ENCODE results near the gene PSMC3.
A peak's percentile ranks its signal among the peaks of the same experiment; 100 is the strongest.

PSMC3 gene

DNA sequence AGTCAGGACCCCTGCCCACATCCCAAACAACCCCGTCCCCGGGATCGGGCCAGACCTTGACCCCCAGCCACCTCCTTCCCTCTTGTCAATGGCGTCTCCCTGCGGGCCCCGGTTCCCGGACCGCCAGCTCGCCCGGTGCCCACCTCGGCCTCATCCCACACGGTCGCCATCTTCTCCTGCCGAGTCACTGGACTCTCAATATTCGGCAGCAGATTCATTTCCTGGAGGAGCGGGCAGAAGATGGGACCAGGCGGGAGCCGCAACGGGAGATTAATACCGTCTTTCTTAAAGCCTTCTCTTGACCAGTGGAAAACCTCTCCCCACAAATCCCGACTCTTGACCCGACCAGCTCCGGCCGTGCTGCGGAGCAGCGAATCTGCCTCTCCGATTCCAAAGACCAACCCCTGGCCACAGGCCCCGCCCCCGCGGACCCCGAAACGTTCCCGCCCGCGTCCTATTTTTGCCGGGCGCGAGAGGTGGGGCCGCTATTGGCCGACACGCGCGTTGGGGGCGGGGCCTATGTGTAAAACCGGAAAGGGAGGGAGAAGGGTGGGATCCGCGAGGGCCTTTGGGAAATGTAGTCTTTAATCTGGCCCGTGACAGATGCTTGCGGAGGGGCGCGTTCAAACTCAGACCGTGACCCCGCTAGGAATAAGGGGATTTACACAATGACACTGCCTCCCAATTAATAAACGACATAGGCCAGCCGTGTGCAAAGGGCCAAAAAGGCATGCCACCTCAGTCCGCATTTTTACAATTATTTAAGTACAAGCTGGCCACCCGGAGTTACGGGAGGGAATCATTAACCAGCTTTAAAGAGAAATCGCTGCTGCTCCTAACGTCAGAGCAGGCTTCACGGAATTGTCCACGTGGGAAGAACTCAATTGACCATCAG lies at the start of gene PSMC3:
Gene PSMC3, minus strand, starts transcription at position 378 of the 895 bp plus-strand sequence. Its CDS starts 160 bp downstream, at position 218.
- DNase-seq (ENCODE audit: low read depth in 2 of 2), result peak; percentile 97 to 98

DNA sequence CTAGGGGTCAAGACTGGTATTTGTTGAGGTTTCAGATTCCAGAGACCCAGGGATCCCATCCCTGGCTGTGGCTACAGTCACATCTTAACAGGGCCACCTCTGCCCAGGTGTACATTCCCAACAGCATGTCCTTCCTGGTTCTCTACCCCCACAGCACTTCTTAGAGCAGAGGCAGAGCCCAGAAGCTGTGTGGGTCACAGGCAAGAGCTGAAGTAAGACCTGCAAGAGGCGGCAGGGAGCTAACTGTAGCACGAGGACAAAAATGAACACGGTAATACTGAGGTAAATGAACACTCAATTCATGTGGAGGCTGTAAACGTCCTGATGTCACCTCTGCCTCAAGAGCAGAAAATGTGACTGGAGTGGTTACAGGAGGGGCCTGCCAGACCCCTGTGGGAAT lies 44.4 kb upstream of the PSMC3 start:
- DNase-seq (ENCODE audit: low read depth in 2 of 2), result no peak

DNA sequence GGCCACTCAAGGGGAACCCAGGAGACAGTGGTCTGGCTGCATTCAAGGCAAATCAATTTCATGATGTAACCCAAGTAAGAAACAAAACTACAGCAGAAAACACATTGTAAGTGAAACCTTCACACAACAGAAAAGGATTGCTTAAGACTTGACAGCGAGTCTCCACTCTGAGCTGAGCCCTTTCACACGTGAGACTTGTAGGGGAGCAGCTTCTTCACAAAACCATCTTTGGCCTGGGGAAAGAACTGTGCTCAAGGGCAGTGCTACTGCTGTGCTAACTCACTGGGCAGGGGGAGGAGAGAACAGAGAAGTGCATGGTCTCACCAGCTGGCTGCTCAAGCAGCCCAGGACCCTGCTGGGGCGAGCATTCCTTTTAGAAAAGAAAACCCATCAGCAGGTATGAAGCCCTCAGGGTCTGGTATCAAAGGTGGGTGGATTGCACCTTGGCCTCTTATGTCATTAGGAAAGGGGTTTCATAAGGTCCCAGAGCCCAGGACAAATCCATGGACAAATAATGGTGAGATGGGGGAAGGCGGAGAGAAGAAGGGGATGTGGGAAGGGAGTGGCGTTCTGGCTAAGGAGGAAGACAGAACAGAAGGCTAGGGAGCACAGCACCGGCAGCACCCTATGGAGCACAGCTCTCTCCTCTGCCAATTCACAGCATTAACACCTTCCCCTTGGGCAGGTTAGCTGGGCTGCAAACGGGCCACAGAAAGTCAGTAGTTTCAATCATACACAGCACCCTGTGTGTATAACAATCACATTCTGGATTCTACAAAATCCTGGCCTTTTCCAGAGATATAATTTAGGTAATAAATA lies 43.3 kb upstream of the PSMC3 start:
- DNase-seq (ENCODE audit: low read depth in 2 of 2), result no peak

DNA sequence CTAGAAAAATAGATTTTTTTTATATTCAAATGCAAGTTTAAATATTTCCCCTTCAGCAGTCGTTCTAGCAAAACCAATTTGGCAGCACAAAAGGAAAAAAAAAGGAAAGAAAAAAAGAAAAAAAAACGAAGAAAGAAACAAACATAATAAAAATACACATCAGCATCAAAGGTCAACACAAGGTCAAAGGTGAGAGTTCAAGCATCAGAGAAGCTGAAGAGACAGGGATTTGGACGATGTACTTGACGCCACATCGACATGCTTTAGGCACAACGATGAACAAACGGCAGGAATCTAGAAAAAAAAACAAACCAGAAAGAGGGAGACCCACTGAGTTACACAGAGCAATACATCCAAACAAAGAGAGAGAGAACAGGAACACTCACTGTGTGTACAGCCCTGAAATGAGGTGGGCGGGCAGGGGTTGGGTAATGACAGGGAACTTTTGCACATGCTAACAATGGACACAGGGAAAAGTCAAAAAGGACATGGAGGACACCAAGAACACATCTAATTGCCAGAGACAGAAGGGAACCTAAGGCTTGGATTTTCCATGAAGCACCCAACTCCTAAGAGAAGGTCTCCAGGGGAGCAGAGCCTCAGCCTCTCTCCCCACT lies 42.5 kb upstream of the PSMC3 start:
- no peak for DNase-seq (ENCODE audit: low read depth in 2 of 2)

DNA sequence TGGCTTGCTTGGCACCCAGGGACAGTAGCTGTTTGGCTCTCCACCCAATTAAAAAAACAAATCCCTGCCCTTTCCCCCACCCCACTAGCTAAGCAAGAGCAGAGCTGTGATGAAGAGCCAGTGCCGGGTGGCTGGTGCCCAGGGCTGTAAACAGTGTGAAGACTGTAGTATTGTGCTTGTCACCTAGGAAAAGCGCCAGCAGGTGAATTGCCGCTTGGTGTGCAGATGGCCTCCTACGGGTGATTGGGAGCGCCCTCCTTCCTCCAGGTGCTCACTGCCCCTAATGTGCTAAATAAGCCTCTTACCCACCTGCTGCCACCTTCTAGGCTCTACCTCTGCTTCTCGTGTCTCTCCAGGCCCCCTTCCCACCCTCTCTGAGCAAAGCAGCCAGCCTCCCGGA lies 41.1 kb upstream of the PSMC3 start:
- DNase-seq (ENCODE audit: low read depth in 2 of 2), result no peak

DNA sequence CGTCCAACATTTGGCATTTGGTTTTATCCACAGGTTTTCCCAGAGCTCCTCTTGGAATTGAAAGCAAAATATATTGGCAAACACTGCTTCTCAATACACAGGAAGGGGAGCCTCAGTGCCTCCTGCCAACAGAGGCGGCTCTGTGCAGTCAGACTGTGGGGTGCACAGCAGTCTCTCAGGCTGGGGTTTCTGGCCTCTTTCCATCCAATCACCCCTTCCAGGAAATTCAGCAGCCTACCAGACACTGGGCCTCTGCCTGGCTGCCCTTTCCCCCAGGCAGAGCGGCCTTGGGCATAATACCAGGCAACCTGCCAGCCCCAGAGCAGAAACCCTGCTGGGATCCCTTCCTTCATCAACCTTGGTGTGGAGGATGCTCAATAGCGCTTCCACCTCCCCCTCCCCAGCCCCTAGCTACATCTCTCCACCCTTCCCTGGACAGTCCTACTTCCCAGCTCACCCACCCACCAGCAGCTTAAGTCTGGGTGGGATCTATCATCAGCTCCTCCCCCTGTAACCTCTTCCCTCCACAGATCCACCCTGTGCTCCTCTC lies 40.5 kb upstream of the PSMC3 start:
- DNase-seq (ENCODE audit: low read depth in 2 of 2), result no peak

DNA sequence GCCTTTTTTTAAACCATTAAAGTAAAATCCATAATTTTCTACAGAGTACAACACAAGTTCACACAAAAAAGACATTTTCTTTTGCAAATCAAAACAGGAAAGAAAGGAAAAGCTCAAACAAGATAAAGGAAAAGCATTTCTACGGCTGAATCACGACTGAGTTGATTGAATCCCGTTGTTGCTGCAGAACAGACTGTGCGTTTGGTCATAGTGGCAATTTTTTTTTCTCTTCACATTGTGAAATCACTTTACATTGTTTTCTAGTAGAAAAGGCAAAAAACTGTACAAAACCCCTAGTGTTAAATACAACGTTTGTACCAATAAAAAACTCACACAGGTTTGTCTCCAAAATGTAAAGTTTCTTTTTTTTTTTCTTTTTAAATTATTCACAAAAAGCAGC lies 40.0 kb upstream of the PSMC3 start:
- DNase-seq (ENCODE audit: low read depth in 2 of 2), result no peak

DNA sequence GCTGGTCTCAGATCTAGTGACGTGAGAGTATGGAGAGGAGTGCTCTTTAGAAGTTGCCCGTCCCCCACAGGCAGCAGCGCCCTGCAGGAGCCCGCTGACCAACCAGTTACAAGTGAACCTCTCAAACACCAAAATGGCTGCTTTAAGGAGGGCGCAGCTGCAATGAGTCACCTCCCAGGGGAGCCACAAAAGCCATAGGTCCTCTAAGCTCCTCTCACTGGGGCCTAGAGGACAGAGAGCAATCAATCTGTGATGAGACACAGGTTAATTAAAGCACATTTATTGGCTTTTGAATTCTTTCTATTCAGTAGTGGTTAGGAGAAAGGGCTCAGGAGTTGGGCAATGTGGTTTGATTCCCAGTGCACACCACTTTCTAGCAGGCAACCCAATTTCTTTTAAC lies 38.2 kb upstream of the PSMC3 start:
- no peak for DNase-seq (ENCODE audit: low read depth in 2 of 2)

DNA sequence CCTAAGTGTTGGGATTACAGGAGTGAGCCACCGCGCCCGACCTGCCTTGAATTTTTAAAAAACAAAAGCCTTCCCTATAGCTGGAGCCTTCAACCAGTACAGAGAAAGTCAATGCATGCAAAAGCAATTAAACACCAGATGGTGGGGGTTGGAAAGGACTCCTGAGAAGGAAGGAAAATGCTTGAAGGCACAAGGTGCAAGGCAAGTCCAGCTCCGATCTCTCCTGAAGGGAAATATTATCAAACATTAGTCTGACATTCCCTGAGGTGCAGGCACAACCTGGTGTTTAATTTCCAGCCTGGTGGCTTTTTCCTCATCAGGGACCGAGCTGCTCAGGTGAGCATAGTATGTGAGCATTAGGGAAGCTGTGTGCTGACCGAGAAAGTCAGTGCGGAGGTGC lies 35.6 kb upstream of the PSMC3 start:
- DNase-seq (ENCODE audit: low read depth in 2 of 2), result no peak

DNA sequence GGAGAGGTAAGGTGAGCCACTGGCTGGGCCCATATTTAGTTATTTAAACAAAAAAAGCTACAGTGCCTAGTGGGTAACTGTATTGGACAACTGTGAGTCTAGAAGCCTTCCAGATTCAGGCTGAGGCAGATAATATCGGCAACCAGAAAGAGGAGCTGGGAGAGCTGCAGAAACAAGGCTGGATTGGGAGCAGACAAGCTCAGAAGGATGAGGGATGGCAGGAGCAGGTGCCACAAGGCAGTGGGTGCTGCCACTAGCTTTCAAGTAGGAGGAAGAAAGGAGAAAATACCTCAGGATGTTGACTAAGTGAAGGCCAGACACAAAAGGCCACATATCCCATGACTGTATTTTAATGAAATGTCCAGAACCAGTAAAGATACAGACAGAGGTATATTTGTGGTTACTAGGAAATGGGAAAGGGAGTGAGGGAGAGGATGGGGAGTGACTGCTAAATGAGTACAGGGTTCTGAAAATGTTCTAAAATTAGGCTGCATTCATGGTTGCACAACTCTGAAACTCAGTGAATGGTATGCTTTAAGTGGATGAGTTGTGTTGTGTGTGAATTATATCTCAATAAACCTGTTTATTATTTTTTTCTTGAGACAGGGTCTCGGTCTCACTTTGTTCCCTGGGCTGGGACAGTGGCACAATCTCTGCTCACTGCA lies 34.5 kb upstream of the PSMC3 start:
- no peak for DNase-seq (ENCODE audit: low read depth in 2 of 2)

DNA sequence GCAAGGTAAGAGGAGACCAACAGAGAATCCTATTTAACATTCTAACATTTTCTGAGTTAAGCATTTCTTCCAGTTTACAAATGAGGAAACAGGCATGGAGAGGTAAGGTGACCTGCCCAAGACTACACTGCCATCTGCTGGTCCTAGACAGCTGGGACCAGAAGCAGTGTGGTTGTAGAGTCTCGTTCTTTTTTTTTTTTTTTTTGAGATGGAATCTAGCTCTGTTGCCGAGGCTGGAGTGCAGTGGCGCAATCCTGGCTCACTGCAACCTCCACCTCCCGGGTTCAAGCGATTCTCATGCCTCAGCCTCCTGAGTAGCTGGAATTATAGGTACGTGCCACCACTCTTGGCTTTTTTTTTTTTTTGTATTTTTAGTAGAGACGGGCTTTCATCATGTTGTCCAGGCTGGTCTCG lies 28.0 kb upstream of the PSMC3 start:
- DNase-seq (ENCODE audit: low read depth in 2 of 2), result peak; percentile 24 to 35

DNA sequence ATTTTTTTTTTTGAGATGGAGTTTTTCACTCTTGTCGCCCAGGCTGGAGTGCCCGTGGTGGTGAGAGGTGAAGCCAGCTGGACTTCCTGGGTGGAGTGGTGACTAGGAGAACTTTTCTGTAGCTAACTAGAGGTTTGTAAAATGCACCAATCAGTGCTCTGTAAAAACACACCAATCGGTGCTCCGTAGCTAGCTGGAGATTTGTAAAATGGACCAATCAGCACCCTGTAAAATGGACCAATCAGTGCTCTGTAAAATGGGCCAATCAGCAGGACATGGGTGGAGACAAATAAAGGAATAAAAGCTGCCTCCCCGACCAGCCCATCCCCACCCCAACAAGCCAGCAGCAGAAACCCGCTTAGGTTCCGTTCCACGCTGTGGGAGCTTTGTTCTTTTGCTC lies 27.1 kb upstream of the PSMC3 start:
- no peak for DNase-seq (ENCODE audit: low read depth in 2 of 2)

DNA sequence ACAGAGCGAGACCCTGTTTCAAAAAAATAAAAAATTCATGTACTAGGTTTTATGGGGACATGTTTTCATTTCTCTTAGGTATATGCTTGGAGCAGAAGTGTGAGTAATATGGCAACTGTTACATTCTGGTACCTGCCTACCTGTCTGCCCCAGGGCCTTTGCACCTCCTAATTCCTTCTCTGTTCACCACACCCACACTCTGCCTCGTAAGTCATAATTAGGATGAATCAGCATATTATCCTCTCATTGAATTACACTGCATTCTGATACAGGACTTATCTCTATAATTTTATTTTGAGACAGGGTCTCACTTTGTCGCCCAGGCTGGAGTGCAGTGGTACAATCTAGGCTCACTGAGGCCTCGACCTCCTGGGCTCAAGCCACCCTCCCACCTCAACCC lies 25.8 kb upstream of the PSMC3 start:
- DNase-seq (ENCODE audit: low read depth in 2 of 2), result no peak

DNA sequence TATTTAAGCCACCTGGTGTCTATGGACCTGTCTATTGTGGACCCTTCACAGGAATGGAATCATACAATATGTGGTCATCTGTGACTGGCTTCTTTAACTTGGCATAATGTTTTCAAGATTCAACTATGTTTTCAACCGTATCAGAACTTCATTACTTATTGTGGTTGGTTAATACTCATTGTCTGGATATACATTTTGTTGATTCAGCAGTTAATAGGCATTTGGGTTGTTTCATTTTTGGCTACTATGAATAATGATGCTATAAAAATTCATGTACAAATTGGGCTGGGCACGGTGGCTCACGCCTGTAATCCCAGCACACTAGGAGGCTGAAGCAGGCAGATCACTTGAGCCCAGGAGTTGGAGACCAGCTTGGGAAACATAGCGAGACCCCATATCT lies 25.2 kb upstream of the PSMC3 start:
- DNase-seq (ENCODE audit: low read depth in 2 of 2), result no peak

DNA sequence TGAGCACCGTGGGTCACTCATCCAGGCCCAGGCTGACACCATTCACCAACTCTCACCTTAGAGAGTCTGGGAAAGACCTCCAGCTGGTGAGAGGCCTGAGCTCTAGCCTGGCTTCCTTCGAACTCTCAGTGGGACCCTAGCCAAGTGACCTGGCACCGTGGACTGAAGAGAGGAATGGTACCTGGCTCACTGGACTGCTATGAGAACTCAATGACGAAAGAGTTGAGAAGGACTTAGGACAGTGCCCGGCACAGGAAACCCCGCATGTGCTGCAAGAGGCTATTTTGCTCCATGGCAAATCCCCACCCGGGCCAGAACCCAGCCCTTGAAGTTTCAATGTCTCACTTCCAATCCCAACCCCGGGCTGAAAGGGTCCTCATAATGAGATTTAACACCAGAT lies 23.3 kb upstream of the PSMC3 start:
- DNase-seq (ENCODE audit: low read depth in 2 of 2), result no peak

DNA sequence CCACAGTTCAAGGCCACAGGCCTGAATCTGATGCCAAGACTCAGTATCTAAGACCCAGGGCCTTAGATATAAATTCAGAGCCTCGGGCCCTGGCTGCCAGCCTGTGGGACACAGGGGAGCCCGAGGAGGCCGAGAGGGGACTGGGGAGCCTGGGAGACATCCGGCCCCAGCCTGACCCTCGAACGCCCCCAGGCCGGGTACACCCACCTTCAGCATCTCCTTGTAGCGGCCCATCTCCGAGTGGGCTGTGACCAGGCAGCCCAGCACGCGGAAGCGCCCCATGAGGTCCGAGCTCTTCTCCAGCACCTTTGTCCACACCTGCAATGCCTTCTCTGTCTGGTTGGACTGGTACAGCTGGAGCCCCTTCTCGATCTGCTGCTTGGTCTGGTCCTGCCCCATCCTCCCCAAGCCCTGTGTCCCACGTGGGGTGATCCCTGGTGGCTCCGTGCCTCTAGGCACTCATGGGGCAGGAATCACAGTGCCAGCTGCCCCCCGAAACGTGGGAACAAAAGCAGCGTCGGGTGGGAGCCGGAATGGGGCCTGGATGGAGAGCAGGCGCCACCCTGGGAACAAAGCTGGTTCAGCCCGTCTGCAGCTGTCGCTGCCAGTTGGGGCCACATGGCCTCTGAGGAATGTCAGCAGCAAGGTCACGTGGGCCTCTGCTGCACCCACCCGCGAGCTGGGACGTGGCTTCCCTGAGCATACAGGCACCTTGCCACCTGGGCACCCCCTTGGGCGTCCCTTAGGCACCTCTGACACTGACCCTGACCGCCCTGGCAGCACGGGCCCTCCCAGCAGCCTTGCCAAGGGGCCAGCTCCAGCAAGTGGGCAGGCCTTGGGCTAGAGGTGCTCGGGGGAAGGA lies 22.6 kb upstream of the PSMC3 start, which contains the start of gene RAPSN:
Gene RAPSN, minus strand, starts transcription at position 571 of the 862 bp plus-strand sequence. Its CDS starts 172 bp downstream, at position 399.
- no peak for DNase-seq (ENCODE audit: low read depth in 2 of 2)

DNA sequence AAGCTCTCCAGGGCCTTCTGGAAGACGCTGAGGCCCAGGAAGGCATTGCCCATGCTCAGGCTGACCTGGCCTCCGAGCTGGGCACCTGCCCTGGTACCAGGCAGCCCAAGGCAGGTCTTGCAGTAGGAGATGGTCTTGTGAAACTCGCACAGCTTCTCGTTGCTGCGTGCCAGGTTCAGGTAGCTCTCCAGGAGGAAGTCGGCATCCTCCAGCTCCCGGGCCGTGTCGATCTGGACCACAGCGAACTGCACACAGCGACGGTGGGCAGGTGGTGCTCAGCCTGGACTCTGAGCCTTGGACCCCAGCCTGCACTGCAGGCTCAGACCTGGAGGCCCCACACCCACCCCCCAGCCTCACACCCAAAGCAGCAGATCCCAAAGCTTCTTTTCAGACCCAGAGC lies 21.7 kb upstream of the PSMC3 start:
- DNase-seq (ENCODE audit: low read depth in 2 of 2), result no peak

DNA sequence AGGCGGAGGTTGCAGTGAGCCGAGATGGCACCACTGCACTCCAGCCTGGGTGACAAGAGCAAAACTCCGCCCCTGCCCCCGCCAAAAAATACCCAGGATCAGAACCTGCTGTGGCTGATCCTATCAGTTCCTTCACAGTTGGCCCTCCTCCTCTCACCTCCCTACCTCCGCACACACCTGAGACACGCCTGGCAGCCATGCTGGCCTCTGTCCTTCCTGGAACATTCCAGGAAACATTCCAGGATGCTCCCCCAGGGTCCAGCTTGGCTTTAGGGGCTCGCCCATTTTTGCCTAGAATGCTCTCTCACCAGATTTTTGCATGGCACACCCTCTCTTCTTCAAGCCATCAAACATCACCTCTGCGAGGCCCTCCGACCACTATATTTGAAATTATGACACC lies 20.6 kb upstream of the PSMC3 start:
- DNase-seq (ENCODE audit: low read depth in 2 of 2), result no peak

DNA sequence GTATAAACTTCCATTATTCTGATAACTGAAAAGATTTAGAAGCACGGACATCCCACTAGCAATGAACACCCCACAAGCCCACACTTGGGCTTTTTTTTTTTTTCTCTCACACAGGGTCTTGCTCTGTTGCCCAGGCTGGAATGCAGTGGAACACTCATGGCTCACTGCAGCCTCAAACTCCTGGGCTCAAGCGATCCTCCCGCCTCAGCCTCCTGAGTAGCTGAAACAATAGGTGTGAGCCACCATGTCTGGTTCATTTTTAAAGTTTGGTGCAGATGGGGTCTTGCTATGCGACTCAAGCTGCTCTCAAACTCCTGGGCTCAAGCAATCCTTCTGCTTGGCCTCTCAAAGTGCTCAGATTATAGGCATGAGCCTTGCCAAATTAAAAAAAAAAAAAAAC lies 19.6 kb upstream of the PSMC3 start:
- no peak for DNase-seq (ENCODE audit: low read depth in 2 of 2)

DNA sequence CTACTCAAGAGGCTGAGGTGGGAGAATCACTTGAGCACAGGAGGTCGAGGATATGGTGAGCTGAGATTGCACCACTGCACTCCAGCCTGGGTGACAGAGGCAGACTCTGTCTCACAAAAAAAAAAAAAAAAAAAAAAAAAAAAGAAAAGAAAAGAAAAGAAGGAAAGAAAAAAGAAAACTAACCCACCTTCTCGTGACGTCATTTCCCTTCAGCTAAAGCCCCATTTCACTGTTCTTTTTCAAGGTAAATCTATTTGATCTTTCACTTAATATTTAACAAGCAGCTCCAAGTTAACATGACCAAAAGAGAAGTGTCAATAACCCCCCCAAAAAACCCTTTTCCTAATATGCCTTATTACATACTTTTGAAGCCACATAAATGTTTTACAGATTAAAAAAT lies 17.6 kb upstream of the PSMC3 start:
- no peak for DNase-seq (ENCODE audit: low read depth in 2 of 2)

Measured in activated CD8-positive, alpha-beta memory T cell treated with anti-CD3 and anti-CD28 coated beads for 4 hours (primary cell).